Islet of Langerhans (tissue), 1 donor: ENCODE measurements around the gene MAP1B.

Experiments
- FAIRE-seq: peaks from one replicate; lab custom pipeline; 2011; peaks lifted over from hg19 to GRCh38; lab: Jason Lieb, UNC

The MAP1B gene

DNA sequence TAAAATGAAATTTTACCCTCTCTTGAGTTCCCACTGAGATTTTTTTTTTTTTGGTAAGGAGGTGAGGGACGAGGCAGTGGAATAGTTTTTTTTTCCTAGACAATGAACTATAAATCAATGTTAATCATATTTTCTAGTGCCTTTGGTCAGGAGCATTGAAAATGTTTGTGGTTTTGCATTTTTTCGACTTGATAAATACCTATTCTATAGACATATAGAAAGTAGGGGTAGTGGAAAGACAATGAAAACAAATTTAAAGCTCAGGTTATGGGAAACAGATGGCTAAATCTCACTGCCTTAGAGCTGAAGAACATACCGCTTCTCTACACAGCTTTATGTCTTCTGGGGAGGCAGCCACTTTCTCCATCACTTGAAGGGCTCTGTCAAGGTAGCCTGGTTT lies 118.5 kb downstream of the MAP1B start:
- FAIRE-seq, result no peak

- no peak for FAIRE-seq
Observed at GRCh38 chr5:72226950-72227349, 119.7 kb downstream of the MAP1B start.

GRCh38 chr5:72228960-72229359 lies 121.7 kb downstream of the MAP1B start:
- no peak for FAIRE-seq

DNA sequence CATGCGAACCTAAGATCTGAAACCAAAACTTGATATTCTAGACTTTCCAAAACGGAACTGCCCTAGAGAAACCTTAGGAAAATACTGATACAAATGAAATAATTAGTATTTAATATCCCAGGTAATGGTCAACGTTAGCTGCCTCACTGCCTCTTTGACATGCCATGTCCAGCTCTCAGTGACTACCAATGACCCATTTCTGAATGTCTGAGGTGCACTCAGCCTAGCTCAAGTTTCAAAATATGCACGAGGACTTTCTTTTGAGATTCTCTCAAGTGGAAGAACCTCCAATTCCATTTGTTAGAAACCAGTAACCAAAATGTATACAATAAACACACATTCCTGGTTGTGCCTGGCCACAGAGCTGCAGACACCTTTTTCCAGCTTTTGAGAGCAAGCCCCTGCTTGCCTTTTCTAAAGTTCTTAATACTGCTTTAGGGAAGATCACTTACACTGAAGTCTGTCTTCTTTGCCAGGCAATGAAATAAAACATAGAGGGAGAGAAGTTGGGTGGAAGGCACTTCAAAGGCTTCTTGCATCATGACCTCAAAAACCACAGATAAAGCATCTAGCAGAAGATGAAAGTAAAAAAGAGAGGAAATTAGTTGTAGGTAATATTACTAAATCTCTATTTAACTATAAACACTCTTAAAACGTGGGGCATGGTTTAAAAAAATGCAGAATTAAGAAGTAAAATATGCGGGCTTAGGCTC lies 124.9 kb downstream of the MAP1B start:
- FAIRE-seq, result no peak

DNA sequence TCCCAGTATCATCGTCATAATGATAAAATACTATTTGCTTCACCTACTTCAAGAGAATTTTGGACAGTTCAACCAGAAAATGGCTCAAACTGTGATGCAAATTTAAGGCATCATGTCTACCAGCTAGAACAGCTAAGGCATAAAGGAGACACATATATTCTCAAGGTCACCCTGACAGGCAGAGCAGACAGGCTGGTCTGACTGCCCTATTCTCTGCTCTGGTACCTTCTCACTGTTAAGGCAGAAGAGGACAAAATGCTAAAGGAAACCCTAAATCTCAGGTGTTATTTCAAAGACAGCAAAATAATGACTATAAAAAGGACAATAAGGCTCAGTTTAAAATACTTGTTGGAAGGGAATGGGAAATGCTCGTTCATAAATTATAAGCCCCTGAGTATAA lies 125.6 kb downstream of the MAP1B start:
- FAIRE-seq, result no peak

DNA sequence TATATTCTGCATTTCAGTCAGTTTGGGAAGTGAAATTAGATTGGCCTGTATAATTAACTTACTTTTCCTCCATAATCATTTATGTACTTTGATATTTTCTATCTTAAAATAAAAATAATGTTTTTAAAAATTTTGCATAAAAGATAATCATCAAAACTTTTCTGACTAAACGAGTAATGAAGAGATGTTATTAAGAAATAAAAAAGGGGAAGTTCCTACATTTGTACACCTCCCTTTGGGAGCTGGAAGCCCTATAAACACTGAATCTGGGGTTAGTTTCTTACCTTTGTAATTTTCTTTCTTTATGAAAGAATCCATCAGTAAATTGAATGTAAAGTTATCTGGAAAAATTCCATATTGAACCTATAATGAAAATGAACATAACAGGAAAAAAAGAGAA lies 126.6 kb downstream of the MAP1B start:
- no peak for FAIRE-seq

DNA sequence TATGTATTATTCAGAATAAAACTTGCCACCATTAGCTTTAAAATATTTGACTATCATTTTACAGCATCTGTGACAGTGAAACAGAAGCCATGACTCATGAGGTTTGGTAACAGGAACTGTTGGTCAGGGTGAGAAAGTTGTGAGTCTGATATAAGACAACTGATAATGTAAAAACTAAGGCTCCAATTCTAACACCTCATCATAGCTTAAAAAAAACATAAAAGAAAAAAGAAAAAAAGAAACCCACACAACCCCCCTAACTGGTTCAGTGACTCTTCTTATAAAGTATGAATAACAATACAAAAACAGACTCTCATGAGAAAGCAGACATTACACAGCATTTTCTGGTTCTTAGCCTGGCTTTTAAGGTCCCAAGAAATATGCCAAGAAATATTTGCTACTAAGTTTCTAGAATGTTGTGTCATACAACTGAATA lies 127.0 kb downstream of the MAP1B start:
- peak; percentile 71 for FAIRE-seq

- no peak for FAIRE-seq
Observed at GRCh38 chr5:72234868-72235267, 127.6 kb downstream of the MAP1B start.

DNA sequence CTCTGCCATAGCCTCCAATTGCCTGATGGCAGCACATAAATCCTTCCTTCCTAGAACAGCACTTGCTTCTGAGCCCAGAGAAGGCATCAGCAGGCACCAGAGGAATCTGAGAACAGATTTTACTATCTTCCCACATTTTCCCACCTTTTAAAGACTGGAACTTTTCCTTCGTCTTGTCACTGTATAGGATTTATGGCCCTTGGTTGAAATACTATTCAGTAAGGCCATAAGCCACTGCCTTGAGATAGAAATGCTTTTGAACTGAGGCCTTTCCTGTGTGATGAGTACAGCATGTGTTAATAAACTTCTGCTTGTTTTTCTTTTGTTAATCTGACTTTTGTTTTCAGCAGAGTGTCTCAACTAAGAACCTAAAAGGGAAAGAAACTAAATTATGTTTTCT lies 128.4 kb downstream of the MAP1B start:
- no peak for FAIRE-seq

DNA sequence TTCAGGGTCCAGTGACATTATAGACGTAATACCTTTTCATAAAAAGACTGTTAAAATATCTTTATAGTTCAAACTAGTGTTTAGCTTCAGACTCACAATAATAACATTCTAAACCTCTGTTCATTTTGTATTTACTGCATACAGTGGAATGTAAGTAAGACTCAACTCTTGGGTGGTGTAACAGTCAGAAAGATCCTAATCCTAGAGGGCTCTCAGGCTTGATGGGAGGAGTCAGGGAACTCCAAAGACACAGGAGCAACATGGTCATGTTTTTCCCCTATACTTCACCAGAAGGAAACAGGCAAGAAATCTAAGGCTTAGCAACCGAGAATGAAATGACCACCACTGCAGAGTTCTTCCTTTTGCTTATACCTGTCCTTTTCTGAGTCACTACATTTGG lies 130.1 kb downstream of the MAP1B start:
- no peak for FAIRE-seq

DNA sequence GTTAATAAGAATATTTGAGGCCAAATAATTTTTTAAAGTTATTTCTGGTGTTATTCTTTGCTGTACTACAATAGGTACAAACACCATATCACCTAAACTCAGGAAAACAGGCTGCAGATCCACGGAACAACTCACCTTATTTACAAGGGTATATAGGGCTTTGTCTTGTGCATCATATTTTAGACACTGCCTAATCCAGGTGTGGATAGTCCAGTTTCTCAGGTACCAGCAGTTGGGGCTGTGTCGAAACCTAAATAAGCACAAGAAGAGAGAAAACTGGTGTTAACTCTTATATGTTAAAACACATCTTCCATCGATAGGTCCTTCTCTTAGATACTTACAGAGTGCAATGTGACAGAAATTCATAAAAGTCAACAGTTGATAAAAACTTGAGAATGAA lies 130.6 kb downstream of the MAP1B start:
- no peak for FAIRE-seq

GRCh38 chr5:72238712-72239445 lies 131.6 kb downstream of the MAP1B start:
- no peak for FAIRE-seq

DNA sequence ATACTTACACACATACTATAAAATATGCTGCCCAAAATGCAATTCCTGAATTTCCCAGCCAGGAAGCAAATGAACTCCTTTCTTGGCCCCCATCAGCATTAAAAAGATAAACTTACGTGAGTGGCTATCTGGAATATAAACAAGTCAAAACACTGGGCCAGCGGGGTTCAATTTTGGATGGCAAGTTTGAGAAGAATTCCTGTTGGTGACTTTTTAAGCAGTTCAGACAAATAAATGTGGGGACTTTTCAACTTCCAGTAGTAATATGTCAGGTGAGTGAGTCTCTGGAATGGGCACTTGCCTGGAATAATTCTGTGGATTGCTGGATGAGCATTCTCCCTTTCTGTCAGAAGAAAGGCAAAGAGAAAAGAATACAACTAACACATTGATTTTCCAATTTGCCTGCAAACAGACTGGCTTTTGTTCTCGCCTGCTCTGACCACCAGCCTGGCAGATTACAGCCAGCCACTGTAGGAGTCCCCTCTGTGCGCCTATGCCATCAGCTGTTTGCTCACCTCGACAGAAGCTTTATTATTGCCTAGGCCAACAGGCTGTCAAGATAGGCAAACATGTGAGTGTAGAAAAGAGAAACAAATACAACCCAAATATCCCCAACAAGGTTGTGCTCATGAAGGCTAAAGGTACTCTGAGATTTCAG lies 134.2 kb downstream of the MAP1B start:
- no peak for FAIRE-seq

- FAIRE-seq, result peak; percentile 36
Observed at GRCh38 chr5:72242796-72243475, 135.7 kb downstream of the MAP1B start.

DNA sequence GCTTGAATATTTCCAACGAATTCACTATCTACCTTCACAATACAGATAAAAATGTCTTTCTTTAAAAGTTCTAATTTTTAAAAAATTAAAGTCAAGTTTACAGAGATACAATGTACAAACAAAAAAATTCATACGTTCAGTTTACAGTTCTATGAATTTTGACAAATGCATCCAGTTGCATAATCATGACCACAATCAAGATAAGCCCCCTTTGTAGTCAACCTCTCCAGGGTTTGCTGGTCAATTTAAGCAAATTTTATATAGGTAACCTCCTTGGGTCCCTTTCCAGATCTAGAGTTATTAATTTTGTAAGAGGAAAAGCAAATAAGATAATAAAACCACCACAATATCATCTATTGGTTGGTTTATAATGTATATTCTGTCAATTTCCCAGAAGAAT lies 136.4 kb downstream of the MAP1B start:
- peak; percentile 94 for FAIRE-seq

DNA sequence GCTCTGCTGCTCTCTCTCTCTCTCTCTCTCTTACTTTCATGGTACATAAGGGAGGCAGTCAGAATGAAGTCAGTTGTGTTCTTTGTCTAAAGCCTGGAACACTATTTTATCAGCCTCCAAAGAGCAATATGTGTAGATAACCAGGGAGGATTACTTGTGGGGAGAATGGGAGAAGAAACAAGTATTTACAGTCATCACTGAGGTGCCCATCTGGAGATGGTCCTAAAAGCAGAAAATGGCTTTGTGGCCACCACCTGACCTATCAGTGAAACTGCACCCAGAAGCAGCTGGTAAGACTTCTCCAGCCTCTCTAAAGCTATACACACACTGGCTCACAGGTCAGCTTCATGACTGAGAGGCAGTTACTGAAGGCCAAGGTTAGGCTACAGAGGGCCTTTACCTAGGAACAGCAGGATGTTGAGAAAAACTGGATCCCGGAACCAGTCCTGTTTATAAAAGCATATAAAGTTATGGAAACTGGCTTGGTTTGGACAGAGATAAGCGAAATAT lies 137.6 kb downstream of the MAP1B start:
- FAIRE-seq, result no peak

DNA sequence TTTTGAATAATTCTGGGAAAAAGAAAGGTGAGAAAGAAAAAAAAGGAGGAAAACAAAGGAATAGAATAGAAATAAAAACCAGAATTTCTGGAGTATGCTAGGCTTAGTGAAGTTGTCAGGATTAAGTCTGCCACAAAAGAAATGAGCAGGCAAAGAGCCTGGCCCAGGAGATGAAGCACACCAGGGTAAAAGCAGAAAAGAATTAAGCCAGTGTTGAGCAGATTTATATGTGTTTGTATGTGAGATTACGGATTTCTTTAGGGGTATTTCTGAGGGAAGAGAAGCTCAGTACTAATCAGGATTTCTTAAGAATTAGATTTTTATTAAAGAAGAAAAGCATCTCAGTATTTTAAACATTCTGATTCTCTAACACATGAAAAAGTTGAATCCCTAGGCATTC lies 138.3 kb downstream of the MAP1B start:
- FAIRE-seq, result no peak

- no peak for FAIRE-seq
Observed at GRCh38 chr5:72245951-72246532, 138.8 kb downstream of the MAP1B start.

- peak; percentile 58 for FAIRE-seq
Observed at GRCh38 chr5:72246954-72247442, 139.7 kb downstream of the MAP1B start.

DNA sequence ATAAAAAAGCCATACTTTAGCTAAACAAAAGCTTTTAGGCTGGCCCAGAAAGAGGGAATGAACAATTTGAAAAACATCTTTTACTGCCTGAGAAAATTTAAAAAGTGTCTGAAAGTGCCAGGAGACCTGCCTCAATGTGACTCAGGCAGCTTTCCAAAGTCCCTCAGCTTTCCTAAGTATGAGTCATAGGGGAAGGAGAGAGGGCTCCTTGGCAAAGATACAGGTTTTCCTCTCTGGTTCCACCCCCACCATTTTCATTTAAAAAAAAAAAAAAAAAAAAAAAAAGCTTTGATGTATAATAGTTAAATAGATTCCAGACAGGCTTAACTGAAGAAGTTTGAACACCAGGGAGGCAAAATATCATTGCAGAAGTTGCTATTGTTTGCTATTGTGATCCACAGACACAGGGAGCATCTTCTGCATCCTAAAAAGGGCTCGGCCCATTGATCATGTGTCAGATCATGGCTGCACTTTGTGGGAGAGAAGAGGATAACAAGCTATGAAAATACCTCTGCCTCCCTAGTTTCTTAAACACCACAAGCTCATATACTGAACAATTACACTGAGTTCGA lies 141.2 kb downstream of the MAP1B start:
- FAIRE-seq, result peak; percentile 17

DNA sequence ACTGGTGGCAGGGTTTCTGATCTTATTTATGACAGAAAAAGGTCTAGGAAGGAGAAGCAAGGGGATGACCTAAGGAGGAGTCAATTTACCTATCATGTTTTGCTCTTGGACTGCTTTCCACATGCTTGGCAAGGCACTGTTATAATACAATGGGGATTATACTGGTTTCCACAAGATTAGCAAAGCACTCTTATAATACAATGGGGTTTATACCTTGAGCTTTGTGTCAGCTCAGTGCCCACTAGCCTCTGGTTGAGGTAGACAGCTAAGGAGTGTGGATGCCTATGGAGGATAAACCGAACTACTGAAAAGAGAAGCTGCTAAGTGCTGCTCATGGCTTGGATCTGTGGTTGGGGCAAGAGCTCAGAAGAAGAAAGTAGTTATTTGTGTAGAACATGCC lies 144.1 kb downstream of the MAP1B start:
- FAIRE-seq, result no peak

GRCh38 chr5:72252008-72252407 lies 144.7 kb downstream of the MAP1B start:
- no peak for FAIRE-seq
